IMR-90 (cell line): ENCODE data around the gene BRD4.

Experiments used
- CEBPB ChIP-seq: IDR thresholded peaks from 2 replicates; pipeline ENCODE4 v1.6.1; 2012; ENCODE audit warnings: low read depth, low read length, improper control_type of control experiment
- CTCF ChIP-seq: conservative IDR thresholded peaks from 2 replicates; pipeline ENCODE4 v1.5.1; 2012; ENCODE audit warnings: mild to moderate bottlenecking, low read depth, low read length, improper control_type of control experiment
- ELK1 ChIP-seq: fragments of 150-350 bp; IDR thresholded peaks from 2 replicates; pipeline ENCODE4 v1.6.1; 2016; ENCODE audit warnings: low read depth, mild to moderate bottlenecking, low read length, moderate library complexity, borderline replicate concordance
- MAFK ChIP-seq: IDR thresholded peaks from 2 replicates; pipeline ENCODE4 v1.6.1; 2012; ENCODE audit warnings: low read depth, low read length, improper control_type of control experiment
- MAZ ChIP-seq: IDR thresholded peaks from 2 replicates; pipeline ENCODE4 v1.6.1; 2012; ENCODE audit warnings: low read depth, mild to moderate bottlenecking, low read length, improper control_type of control experiment, moderate library complexity, borderline replicate concordance
- MXI1 ChIP-seq: IDR thresholded peaks from 2 replicates; pipeline ENCODE4 v1.6.1; 2012; ENCODE audit warnings: low read depth, mild to moderate bottlenecking, low read length, moderate library complexity, borderline replicate concordance
- NFE2L2 ChIP-seq: fragments of 150-350 bp; IDR thresholded peaks from 2 replicates; pipeline ENCODE4 v1.6.1; 2016; ENCODE audit warnings: low read depth, mild to moderate bottlenecking, low read length
- POLR2A ChIP-seq: IDR thresholded peaks from 2 replicates; pipeline ENCODE4 v1.6.1; 2012; ENCODE audit warnings: mild to moderate bottlenecking, low read depth, low read length
- RAD21 ChIP-seq: IDR thresholded peaks from 2 replicates; pipeline ENCODE4 v1.6.1; 2012; ENCODE audit warnings: low read length, improper control_type of control experiment
- RCOR1 ChIP-seq: IDR thresholded peaks from 2 replicates; pipeline ENCODE4 v1.6.1; 2012; ENCODE audit warnings: mild to moderate bottlenecking, low read length, improper control_type of control experiment; ENCODE audit not compliant: insufficient replicate concordance
- RFX5 ChIP-seq: IDR thresholded peaks from 2 replicates; pipeline ENCODE4 v1.8.0; 2012; ENCODE audit warnings: low read depth, mild to moderate bottlenecking, low read length, moderate library complexity
- SMC3 ChIP-seq: fragments of 150-350 bp; IDR thresholded peaks from 2 replicates; pipeline ENCODE4 v1.6.1; 2016; ENCODE audit warnings: low read depth, mild to moderate bottlenecking, antibody characterized with exemption, low read length, moderate library complexity

- TF ChIP-seq POLR2A (no peak), CTCF (no peak), RCOR1 (no peak), NFE2L2 (no peak), ELK1 (no peak), MAFK (no peak), RFX5 (no peak), RAD21 (no peak), SMC3 (no peak; the same call in 1 of the 2 replicates), CEBPB (0 out of 2 replicates have a peak, but pooled peaks have one; percentile 26), MAZ (no peak), MXI1 (no peak)
Measured at GRCh38 chr19:15337202-15337601, 4.9 kb upstream of the BRD4 start.
